Measurements from ENCODE around the gene TPD52L1.

TPD52L1 gene

GRCh38 chr6:125245523-125246264 is 92.1 kb downstream of the TPD52L1 start:
- no peak for DNase-seq (ENCODE audit: low spot score)

- DNase-seq (ENCODE audit: low spot score), result no peak
These were observed 93.0 kb downstream of the TPD52L1 start for GRCh38 chr6:125246566-125246965.

- DNase-seq (ENCODE audit: low spot score), result no peak
These were observed 94.6 kb downstream of the TPD52L1 start for GRCh38 chr6:125248136-125248535.

GRCh38 chr6:125250511-125250910 is 96.9 kb downstream of the TPD52L1 start:
- no peak for DNase-seq (ENCODE audit: low spot score)

GRCh38 chr6:125251516-125252220 is 98.1 kb downstream of the TPD52L1 start:
- DNase-seq (ENCODE audit: low spot score), result no peak

- DNase-seq (ENCODE audit: low spot score), result no peak
These were observed 99.3 kb downstream of the TPD52L1 start for GRCh38 chr6:125252891-125253290.

GRCh38 chr6:125253881-125254280 is 100.3 kb downstream of the TPD52L1 start:
- DNase-seq (ENCODE audit: low spot score), result no peak

GRCh38 chr6:125254321-125254720 is 100.7 kb downstream of the TPD52L1 start:
- DNase-seq (ENCODE audit: low spot score), result no peak

GRCh38 chr6:125255201-125255600 is 101.6 kb downstream of the TPD52L1 start:
- DNase-seq (ENCODE audit: low spot score), result peak; percentile 67

GRCh38 chr6:125257351-125257750 is 103.8 kb downstream of the TPD52L1 start:
- no peak for DNase-seq (ENCODE audit: low spot score)

- DNase-seq (ENCODE audit: low spot score), result no peak
These were observed 105.2 kb downstream of the TPD52L1 start for GRCh38 chr6:125258651-125259353.

- no peak for DNase-seq (ENCODE audit: low spot score)
These were observed 105.8 kb downstream of the TPD52L1 start for GRCh38 chr6:125259354-125259736.

GRCh38 chr6:125262016-125263013 is 108.7 kb downstream of the TPD52L1 start:
- no peak for DNase-seq (ENCODE audit: low spot score)

GRCh38 chr6:125264476-125264875 is 110.9 kb downstream of the TPD52L1 start:
- no peak for DNase-seq (ENCODE audit: low spot score)

- no peak for DNase-seq (ENCODE audit: low spot score)
These were observed 114.4 kb downstream of the TPD52L1 start for GRCh38 chr6:125267806-125268523.

GRCh38 chr6:125268765-125269164 is 115.2 kb downstream of the TPD52L1 start:
- no peak for DNase-seq (ENCODE audit: low spot score)

GRCh38 chr6:125269328-125269985 is 115.9 kb downstream of the TPD52L1 start:
- no peak for DNase-seq (ENCODE audit: low spot score)

GRCh38 chr6:125270380-125270779 is 116.8 kb downstream of the TPD52L1 start:
- DNase-seq (ENCODE audit: low spot score), result no peak

- DNase-seq (ENCODE audit: low spot score), result no peak
These were observed 118.0 kb downstream of the TPD52L1 start for GRCh38 chr6:125271486-125272159.

GRCh38 chr6:125273251-125273650 is 119.7 kb downstream of the TPD52L1 start:
- DNase-seq (ENCODE audit: low spot score), result no peak
